HCT116 (cell line): ENCODE measurements around the gene MTA1. TPM values are rescaled to one million over a fixed set of nuclear protein-coding genes. Genes with fewer than 3 reads are reported as not detected.

Source experiments
- ATAC-seq: fragments of 200-7000 bp; cut with Tn5 transposase; 2 replicates; pipeline ENCODE4 v1.9.1; 2020; ENCODE audit warnings: mild to moderate bottlenecking, moderate library complexity
- BruUV-seq: library from RNA; stranded (reverse); fragments of 400-500 nt; replicated peaks from 2 replicates; lab custom pipeline; 2021; lab: Mats Ljungman, UMichigan
- CTCF ChIA-PET: fragments of 300-600 bp; sonication (Branson Sonifier 250); formaldehyde crosslinking; loops from one replicate; lab custom pipeline; 2021; ENCODE audit warnings: antibody characterized with exemption; lab: Charles Lee
- POLR2A ChIA-PET: fragments of 300-600, 350-600 bp; sonication (Branson Sonifier 250); formaldehyde crosslinking; loops from one replicate; lab custom pipeline; 2021; ENCODE audit warnings: antibody characterized with exemption; lab: Charles Lee
- RAD21 ChIA-PET, 2 experiments: fragments of 300-600 bp; sonication (Branson Sonifier 250); formaldehyde crosslinking; loops; one replicate each; lab custom pipeline; 2023; ENCODE audit warnings: low total read pairs in 2 of 2; ENCODE audit not compliant: uncharacterized antibody in 2 of 2, unreplicated experiment in 2 of 2, low non-redundant PET in 1 of 2; lab: Charles Lee
- DNase-seq: peaks from one replicate; pipeline ENCODE4 v3.0.0-alpha.2; 2010; ENCODE audit warnings: low read depth, low spot score
- H2AFZ ChIP-seq: fragments of 200-600 bp; shearing (Covaris generic), sonication (generic); 2 replicates; pipeline ENCODE4 v1.6.1; 2017; ENCODE audit warnings: low read depth, mixed run types, mixed read lengths, antibody characterized with exemption, low read length; ENCODE audit not compliant: poor library complexity, severe bottlenecking
- H3K27ac ChIP-seq: 2 replicates; pipeline ENCODE4 v1.5.1; 2012; ENCODE audit warnings: low read depth, low read length
- H3K27me3 ChIP-seq: fragments of 200-600 bp; sonication (generic); 2 replicates; pipeline ENCODE4 v1.6.1; 2016; ENCODE audit warnings: mixed run types, low read length, mixed read lengths; ENCODE audit not compliant: insufficient read depth
- H3K36me3 ChIP-seq, 2 experiments: fragments of 200-500 bp in 1 of 2; fragments of 200-600 bp in 1 of 2; sonication (Bioruptor generic) in 1 of 2; sonication (generic) in 1 of 2; 2 replicates each; pipeline versions ENCODE4 v1.5.1 to v1.6.1; 2014 to 2016; ENCODE audit warnings: low read length in 2 of 2, inconsistent platforms in 1 of 2, mixed read lengths in 1 of 2, mixed run types in 1 of 2; ENCODE audit not compliant: insufficient read depth in 2 of 2, control insufficient read depth in 1 of 2
- H3K4me1 ChIP-seq, 2 experiments: fragments of 200-600 bp in 1 of 2; sonication (generic) in 1 of 2; 2 replicates each; pipeline versions ENCODE4 v1.5.1 to v1.6.1; 2012 to 2017; ENCODE audit warnings: low read length in 2 of 2, inconsistent platforms in 1 of 2, mild to moderate bottlenecking in 1 of 2, mixed read lengths in 1 of 2, mixed run types in 1 of 2, moderate library complexity in 1 of 2; ENCODE audit not compliant: insufficient read depth in 2 of 2, control insufficient read depth in 1 of 2
- H3K4me2 ChIP-seq: fragments of 200-600 bp; sonication (generic); 2 replicates; pipeline ENCODE4 v1.6.1; 2017; ENCODE audit warnings: mixed run types, low read length, mixed read lengths
- H3K4me3 ChIP-seq, 2 experiments: fragments of 200-600 bp in 1 of 2; sonication (generic) in 1 of 2; replicated peaks in 1 of 2; 2 replicates each; pipeline ENCODE4 v1.5.1; 2011 to 2016; ENCODE audit warnings: low read length in 2 of 2, control low read depth in 1 of 2, low read depth in 1 of 2, mild to moderate bottlenecking in 1 of 2, mixed read lengths in 1 of 2, mixed run types in 1 of 2
- H3K79me2 ChIP-seq: fragments of 200-600 bp; sonication (generic); 2 replicates; pipeline ENCODE4 v1.6.1; 2017; ENCODE audit warnings: mild to moderate bottlenecking, mixed run types, low read length, moderate library complexity, mixed read lengths; ENCODE audit not compliant: insufficient read depth
- H3K9ac ChIP-seq: fragments of 200-600 bp; sonication (generic); 2 replicates; pipeline ENCODE4 v1.6.1; 2016; ENCODE audit warnings: low read length, mixed read lengths
- H3K9me2 ChIP-seq: fragments of 200-600 bp; sonication (generic), shearing (Covaris generic); 2 replicates; pipeline ENCODE4 v1.6.1; 2017; ENCODE audit warnings: mixed run types, mild to moderate bottlenecking, moderate library complexity; ENCODE audit not compliant: insufficient read depth
- H3K9me3 ChIP-seq, 2 experiments: fragments of 200-500 bp in 1 of 2; fragments of 200-600 bp in 1 of 2; sonication (Bioruptor generic) in 1 of 2; sonication (generic) in 1 of 2; 2 replicates each; pipeline ENCODE4 v1.6.1; 2014 to 2017; ENCODE audit warnings: low read length in 2 of 2, mixed read lengths in 2 of 2, inconsistent platforms in 1 of 2, low read depth in 1 of 2, mild to moderate bottlenecking in 1 of 2, mixed run types in 1 of 2, moderate library complexity in 1 of 2; ENCODE audit not compliant: control insufficient read depth in 1 of 2, insufficient read depth in 1 of 2
- H4K20me1 ChIP-seq: fragments of 200-600 bp; sonication (generic), shearing (Covaris generic); 2 replicates; pipeline ENCODE4 v1.6.1; 2017; ENCODE audit warnings: mixed run types, mild to moderate bottlenecking, moderate library complexity; ENCODE audit not compliant: insufficient read depth
- CEBPB ChIP-seq: IDR thresholded peaks from 2 replicates; pipeline ENCODE4 v1.6.1; 2012; ENCODE audit warnings: low read depth
- EGR1 ChIP-seq: IDR thresholded peaks from 2 replicates; pipeline ENCODE4 v1.6.1; 2012; ENCODE audit warnings: low read depth
- ELF1 ChIP-seq: IDR thresholded peaks from 2 replicates; pipeline ENCODE4 v1.6.1; 2012; ENCODE audit warnings: low read depth, borderline replicate concordance
- EZH2 ChIP-seq: fragments of 200-600 bp; sonication (generic); IDR thresholded peaks from 2 replicates; pipeline ENCODE4 v1.6.1; 2017; ENCODE audit warnings: antibody characterized with exemption, mixed run types
- JUND ChIP-seq: IDR thresholded peaks from 2 replicates; pipeline ENCODE4 v1.6.1; 2012
- POLR2A ChIP-seq: IDR thresholded peaks from 2 replicates; pipeline ENCODE4 v1.7.0; 2011; ENCODE audit warnings: borderline replicate concordance; ENCODE audit not compliant: insufficient read depth, insufficient read length; ENCODE audit errors: extremely low read depth
- SRF ChIP-seq: IDR thresholded peaks from 2 replicates; pipeline ENCODE4 v1.6.1; 2012; ENCODE audit warnings: low read depth
- TCF7L2 ChIP-seq: IDR thresholded peaks from 2 replicates; pipeline ENCODE4 v1.7.0; 2011; ENCODE audit warnings: borderline replicate concordance, inconsistent platforms; ENCODE audit not compliant: insufficient read depth, insufficient read length; ENCODE audit errors: extremely low read depth
- ZNF274 ChIP-seq: fragments of 200-500 bp; sonication (Bioruptor generic); IDR thresholded peaks from 2 replicates; pipeline ENCODE4 v1.6.1; 2014; ENCODE audit warnings: mild to moderate bottlenecking, low read depth, low read length, inconsistent platforms
- intact Hi-C: fragments of 100-400 bp; cut with micrococcal nuclease; formaldehyde crosslinking; loops from 2 replicates; pipeline ENCODE4 v1.10.0; 2022
- total RNA-seq: library from RNA; stranded (reverse); gene quantifications from one replicate; pipeline ENCODE4 v1.2.1, GENCODE V29; 2021; ENCODE audit not compliant: unreplicated experiment
- TF ChIP-seq, protein P1 (sequence below), 3 experiments: fragments of 200-600 bp in 1 of 3; sonication (generic) in 1 of 3; IDR thresholded peaks in 2 of 3; conservative IDR thresholded peaks in 1 of 3; 2 replicates each; pipeline ENCODE4 v1.5.1; 2012 to 2017; ENCODE audit warnings: low read depth in 2 of 3, low read length in 2 of 3, antibody characterized with exemption in 1 of 3, borderline replicate concordance in 1 of 3, control low read depth in 1 of 3, mild to moderate bottlenecking in 1 of 3, mixed read lengths in 1 of 3, mixed run types in 1 of 3, moderate library complexity in 1 of 3; ENCODE audit not compliant: insufficient read depth in 1 of 3
- TF ChIP-seq, protein P2 (sequence below): IDR thresholded peaks from 2 replicates; pipeline ENCODE4 v1.6.1; 2012
- TF ChIP-seq, protein P3 (sequence below): IDR thresholded peaks from 2 replicates; pipeline ENCODE4 v1.6.1; 2012; ENCODE audit warnings: low read depth

MTA1 gene
- total RNA-seq, 1 experiment from 2014 or later: 229 TPM

DNA sequence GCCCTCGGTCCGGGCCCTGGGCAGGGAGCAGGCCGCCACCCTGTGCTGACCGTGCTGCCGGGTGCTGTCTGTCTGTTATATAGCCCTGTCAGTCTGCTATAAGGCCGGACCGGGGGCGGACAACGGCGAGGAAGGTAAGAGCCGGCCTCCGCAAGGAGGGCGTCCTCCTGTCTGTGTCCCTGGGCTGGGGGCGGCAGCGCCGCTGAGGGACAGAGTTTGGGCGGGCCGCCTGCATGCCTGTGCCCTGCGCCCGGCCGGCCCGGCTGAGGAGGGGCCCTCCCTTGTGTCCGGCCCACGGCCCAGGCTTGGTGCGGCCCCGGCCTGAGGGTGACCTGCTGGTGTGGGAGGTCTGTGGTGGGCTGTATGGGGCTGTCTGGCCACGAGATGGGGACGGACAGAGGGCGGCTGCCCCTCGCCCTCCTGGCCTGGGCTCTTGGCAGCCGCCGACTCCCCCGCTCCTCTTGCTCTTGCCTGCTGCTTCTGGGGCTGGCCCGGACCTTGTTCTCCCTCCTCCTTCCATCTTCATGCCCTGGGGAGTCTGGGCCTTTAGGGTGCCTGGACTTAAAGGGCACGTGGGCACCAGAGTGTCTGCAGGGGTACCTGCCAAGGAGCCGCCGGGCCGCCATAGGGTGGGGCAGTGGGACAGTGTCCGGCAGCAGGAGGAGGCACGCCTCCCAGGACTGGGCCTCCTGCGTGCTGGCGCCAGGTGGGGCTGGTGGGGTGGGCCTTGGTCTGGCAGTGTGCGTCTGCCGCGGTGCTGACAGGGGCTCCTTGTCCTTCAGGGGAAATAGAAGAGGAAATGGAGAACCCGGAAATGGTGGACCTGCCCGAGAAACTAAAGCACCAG, 29.9 kb downstream of the MTA1 start:
- H2AFZ ChIP-seq: no peak overlapping the region
- TF ChIP-seq JUND (no peak), ZNF274 (no peak), TCF7L2 (no peak), CEBPB (no peak), ELF1 (no peak), POLR2A (no peak), EGR1 (no peak), EZH2 (no peak), SRF (no peak)
- TF ChIP-seq, protein P1, sequence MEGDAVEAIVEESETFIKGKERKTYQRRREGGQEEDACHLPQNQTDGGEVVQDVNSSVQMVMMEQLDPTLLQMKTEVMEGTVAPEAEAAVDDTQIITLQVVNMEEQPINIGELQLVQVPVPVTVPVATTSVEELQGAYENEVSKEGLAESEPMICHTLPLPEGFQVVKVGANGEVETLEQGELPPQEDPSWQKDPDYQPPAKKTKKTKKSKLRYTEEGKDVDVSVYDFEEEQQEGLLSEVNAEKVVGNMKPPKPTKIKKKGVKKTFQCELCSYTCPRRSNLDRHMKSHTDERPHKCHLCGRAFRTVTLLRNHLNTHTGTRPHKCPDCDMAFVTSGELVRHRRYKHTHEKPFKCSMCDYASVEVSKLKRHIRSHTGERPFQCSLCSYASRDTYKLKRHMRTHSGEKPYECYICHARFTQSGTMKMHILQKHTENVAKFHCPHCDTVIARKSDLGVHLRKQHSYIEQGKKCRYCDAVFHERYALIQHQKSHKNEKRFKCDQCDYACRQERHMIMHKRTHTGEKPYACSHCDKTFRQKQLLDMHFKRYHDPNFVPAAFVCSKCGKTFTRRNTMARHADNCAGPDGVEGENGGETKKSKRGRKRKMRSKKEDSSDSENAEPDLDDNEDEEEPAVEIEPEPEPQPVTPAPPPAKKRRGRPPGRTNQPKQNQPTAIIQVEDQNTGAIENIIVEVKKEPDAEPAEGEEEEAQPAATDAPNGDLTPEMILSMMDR (IDR thresholded peaks at IDR 0.05 in 2 of 3, conservative IDR thresholded peaks at IDR 0.05 in 1 of 3; ENCODE audit: borderline replicate concordance in 1 of 3, insufficient read depth in 1 of 3, low read depth in 2 of 3, low read length in 2 of 3): no peak
- TF ChIP-seq, protein P2, sequence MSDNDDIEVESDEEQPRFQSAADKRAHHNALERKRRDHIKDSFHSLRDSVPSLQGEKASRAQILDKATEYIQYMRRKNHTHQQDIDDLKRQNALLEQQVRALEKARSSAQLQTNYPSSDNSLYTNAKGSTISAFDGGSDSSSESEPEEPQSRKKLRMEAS: no peak
- TF ChIP-seq, protein P3, sequence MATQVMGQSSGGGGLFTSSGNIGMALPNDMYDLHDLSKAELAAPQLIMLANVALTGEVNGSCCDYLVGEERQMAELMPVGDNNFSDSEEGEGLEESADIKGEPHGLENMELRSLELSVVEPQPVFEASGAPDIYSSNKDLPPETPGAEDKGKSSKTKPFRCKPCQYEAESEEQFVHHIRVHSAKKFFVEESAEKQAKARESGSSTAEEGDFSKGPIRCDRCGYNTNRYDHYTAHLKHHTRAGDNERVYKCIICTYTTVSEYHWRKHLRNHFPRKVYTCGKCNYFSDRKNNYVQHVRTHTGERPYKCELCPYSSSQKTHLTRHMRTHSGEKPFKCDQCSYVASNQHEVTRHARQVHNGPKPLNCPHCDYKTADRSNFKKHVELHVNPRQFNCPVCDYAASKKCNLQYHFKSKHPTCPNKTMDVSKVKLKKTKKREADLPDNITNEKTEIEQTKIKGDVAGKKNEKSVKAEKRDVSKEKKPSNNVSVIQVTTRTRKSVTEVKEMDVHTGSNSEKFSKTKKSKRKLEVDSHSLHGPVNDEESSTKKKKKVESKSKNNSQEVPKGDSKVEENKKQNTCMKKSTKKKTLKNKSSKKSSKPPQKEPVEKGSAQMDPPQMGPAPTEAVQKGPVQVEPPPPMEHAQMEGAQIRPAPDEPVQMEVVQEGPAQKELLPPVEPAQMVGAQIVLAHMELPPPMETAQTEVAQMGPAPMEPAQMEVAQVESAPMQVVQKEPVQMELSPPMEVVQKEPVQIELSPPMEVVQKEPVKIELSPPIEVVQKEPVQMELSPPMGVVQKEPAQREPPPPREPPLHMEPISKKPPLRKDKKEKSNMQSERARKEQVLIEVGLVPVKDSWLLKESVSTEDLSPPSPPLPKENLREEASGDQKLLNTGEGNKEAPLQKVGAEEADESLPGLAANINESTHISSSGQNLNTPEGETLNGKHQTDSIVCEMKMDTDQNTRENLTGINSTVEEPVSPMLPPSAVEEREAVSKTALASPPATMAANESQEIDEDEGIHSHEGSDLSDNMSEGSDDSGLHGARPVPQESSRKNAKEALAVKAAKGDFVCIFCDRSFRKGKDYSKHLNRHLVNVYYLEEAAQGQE: no peak
- TF ChIP-seq, all 23 proteins: peak for 0
- Histone ChIP-seq H3K79me2 (peaks cover 20% of the 10 kb centered on the region; the same call in 1 of the 2 replicates), H3K9ac (no peak overlapping the region), H3K9me2 (no peaks in the 10 kb centered on the region), H3K27me3 (no peaks in the 10 kb centered on the region), H3K9me3 (no peaks in the 10 kb centered on the region), H3K36me3 (peaks cover 6 to 22% of the 10 kb centered on the region in 2 experiments; a peak in 3 of 4 replicates), H3K4me1 (no peaks in the 10 kb centered on the region), H4K20me1 (no peaks in the 10 kb centered on the region), H3K27ac (no peak overlapping the region), H3K4me2 (no peak overlapping the region), H3K4me3 (no peak overlapping the region)
- intact Hi-C loops: no loop called here
- ATAC-seq (no peak), DNase-seq (no peak)
- no TSS peak for BruUV-seq
- ChIA-PET RAD21 (no interaction called here), POLR2A (no interaction called here), CTCF (no interaction called here)
